NT2/D1 (cell line): ENCODE results near the gene MTM1.

ENCODE experiments used
- DNase-seq: peaks from one replicate; pipeline ENCODE4 v3.0.0-alpha.2; 2011; ENCODE audit warnings: low read depth, low spot score
- H3K27me3 ChIP-seq: 2 replicates; pipeline ENCODE4 v1.6.0; 2011; ENCODE audit warnings: mild to moderate bottlenecking; ENCODE audit not compliant: insufficient read length, insufficient read depth
- H3K36me3 ChIP-seq: 2 replicates; pipeline ENCODE4 v1.6.1; 2011; ENCODE audit warnings: mild to moderate bottlenecking, low read length, mixed read lengths; ENCODE audit not compliant: insufficient read depth, insufficient read length
- H3K4me1 ChIP-seq: 2 replicates; pipeline ENCODE4 v1.5.1; 2011; ENCODE audit not compliant: insufficient read depth, insufficient read length
- H3K4me3 ChIP-seq: 2 replicates; pipeline ENCODE4 v1.5.1; 2011; ENCODE audit warnings: low read depth; ENCODE audit not compliant: insufficient read length
- H3K9ac ChIP-seq: 2 replicates; pipeline ENCODE4 v1.6.0; 2011; ENCODE audit warnings: low read depth; ENCODE audit not compliant: insufficient read length
- H3K9me3 ChIP-seq: 2 replicates; pipeline ENCODE4 v1.5.1; 2011; ENCODE audit warnings: mild to moderate bottlenecking, low read length; ENCODE audit not compliant: insufficient read depth
- SUZ12 ChIP-seq: IDR thresholded peaks from 2 replicates; pipeline ENCODE4 v1.6.1; 2011; ENCODE audit not compliant: insufficient read length, insufficient read depth; ENCODE audit errors: extremely low read depth
- YY1 ChIP-seq: IDR thresholded peaks from 2 replicates; pipeline ENCODE4 v1.6.1; 2011; ENCODE audit not compliant: insufficient read length, insufficient read depth
- ZNF274 ChIP-seq: IDR thresholded peaks from 2 replicates; pipeline ENCODE4 v1.6.1; 2011; ENCODE audit warnings: mild to moderate bottlenecking, low read depth, low read length

Gene MTM1

GRCh38 chrX:150610446-150610845 lies 42.0 kb downstream of the MTM1 start:
- DNase-seq: no peak
- H3K36me3 ChIP-seq: peaks cover 3% of the 10 kb centered on the region
- H3K4me3 ChIP-seq: no peak overlapping the region
- no peaks in the 10 kb centered on the region for H3K9me3 ChIP-seq
- TF ChIP-seq ZNF274: no peak
- TF ChIP-seq SUZ12: no peak
- no peak for TF ChIP-seq YY1
- H3K9ac ChIP-seq: no peak overlapping the region
- no peaks in the 10 kb centered on the region for H3K4me1 ChIP-seq
- H3K27me3 ChIP-seq: no peaks in the 10 kb centered on the region

GRCh38 chrX:150615356-150615755 lies 46.9 kb downstream of the MTM1 start:
- H3K9ac ChIP-seq: no peak overlapping the region
- TF ChIP-seq ZNF274: no peak
- DNase-seq: no peak
- no peak overlapping the region for H3K4me3 ChIP-seq
- peaks cover 7% of the 10 kb centered on the region for H3K36me3 ChIP-seq
- no peaks in the 10 kb centered on the region for H3K27me3 ChIP-seq
- no peaks in the 10 kb centered on the region for H3K9me3 ChIP-seq
- no peaks in the 10 kb centered on the region for H3K4me1 ChIP-seq

DNA sequence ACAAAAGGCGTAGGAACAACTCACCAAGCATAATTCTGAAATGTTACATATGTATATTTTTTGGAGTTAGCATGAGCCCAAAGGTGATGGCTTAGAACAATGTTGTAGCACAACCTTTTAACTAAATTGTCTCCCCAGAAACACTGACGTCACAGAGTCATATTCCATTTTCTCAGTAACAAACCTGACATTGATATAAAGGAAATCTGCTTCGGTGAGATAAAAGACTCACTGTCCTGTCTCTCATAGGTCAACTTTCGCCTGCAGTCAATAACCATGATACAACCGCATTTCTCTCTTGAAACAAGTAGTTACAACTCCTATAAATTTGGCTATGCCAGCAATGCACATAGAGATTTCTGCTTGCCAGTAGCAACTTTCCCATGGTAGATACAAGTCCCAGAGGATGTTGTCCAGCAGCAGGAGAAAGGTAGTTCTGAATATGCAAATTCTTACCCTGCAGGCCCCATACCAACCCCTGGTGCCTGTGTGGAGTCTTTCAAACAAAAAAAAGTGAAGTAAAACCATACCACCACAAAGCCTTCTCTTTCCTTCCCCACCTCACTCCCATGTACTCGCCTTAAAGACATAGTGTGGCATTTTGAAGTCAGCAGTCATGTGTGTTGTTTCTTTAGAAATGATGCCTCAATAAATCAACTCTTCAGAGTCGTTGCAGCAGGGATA lies 47.9 kb downstream of the MTM1 start:
- H3K4me1 ChIP-seq: no peaks in the 10 kb centered on the region
- no peaks in the 10 kb centered on the region for H3K9me3 ChIP-seq
- TF ChIP-seq ZNF274 (no peak), YY1 (no peak), SUZ12 (no peak)
- no peaks in the 10 kb centered on the region for H3K27me3 ChIP-seq
- H3K4me3 ChIP-seq: no peak overlapping the region
- DNase-seq: no peak
- H3K36me3 ChIP-seq: peaks cover 10% of the 10 kb centered on the region
- H3K9ac ChIP-seq: no peak overlapping the region

GRCh38 chrX:150616863-150617198 lies 48.4 kb downstream of the MTM1 start:
- peaks cover 6% of the 10 kb centered on the region for H3K36me3 ChIP-seq
- H3K27me3 ChIP-seq: no peaks in the 10 kb centered on the region
- H3K9ac ChIP-seq: no peak overlapping the region
- H3K4me3 ChIP-seq: no peak overlapping the region
- no peaks in the 10 kb centered on the region for H3K9me3 ChIP-seq
- TF ChIP-seq ZNF274 (no peak), SUZ12 (no peak), YY1 (no peak)
- no peak for DNase-seq
- H3K4me1 ChIP-seq: no peaks in the 10 kb centered on the region

DNA sequence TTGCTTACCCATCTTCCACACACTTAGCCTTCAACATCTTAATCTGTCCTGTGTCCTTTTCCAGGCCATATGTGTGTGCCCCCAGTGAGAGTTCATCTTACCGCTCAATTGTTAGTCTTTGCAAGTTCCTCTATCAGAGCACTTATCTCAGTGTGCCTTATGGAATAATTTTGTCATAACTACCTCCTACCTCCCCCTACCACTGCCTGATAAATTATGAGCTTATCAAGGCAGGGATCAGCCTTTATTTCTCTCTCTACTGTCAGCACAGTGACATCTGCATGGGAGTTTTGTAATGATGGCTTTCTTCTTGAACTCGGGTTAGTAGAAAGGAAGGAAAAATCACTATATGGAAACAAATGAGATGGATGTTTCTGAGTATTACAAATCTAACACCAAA lies 53.2 kb downstream of the MTM1 start:
- Histone ChIP-seq H3K27me3 (no peaks in the 10 kb centered on the region), H3K36me3 (peaks cover 6% of the 10 kb centered on the region), H3K4me3 (no peak overlapping the region), H3K9ac (no peak overlapping the region), H3K9me3 (no peaks in the 10 kb centered on the region), H3K4me1 (no peaks in the 10 kb centered on the region)
- TF ChIP-seq SUZ12: no peak
- TF ChIP-seq YY1: no peak
- no peak for TF ChIP-seq ZNF274
- no peak for DNase-seq

DNA sequence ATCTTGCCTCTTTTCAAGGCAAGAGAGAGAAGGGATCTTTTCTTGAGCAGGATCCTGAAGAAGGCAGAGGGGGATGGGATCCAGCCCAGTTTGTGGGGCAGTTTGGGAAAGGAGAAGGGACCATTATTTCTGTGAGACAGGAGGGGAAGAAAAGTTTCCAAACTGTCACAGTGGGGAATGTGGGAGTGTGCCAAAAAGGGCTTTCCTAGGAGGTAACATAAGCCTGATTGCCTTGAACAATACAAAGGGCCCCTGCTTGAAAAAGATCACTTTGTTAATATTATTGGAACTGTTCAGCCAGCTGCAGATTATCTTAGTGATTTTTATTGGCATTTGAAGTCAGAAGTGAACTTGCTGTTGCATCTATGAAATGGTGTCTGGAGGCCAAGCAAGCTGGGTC lies 55.2 kb downstream of the MTM1 start:
- Histone ChIP-seq H3K27me3 (no peaks in the 10 kb centered on the region), H3K4me1 (no peaks in the 10 kb centered on the region), H3K4me3 (no peak overlapping the region), H3K9ac (no peak overlapping the region), H3K36me3 (peaks cover 6% of the 10 kb centered on the region), H3K9me3 (no peaks in the 10 kb centered on the region)
- DNase-seq: no peak
- TF ChIP-seq YY1 (no peak), SUZ12 (no peak), ZNF274 (no peak)

- Histone ChIP-seq H3K9ac (no peak overlapping the region), H3K4me1 (no peaks in the 10 kb centered on the region), H3K9me3 (no peaks in the 10 kb centered on the region), H3K27me3 (no peaks in the 10 kb centered on the region), H3K36me3 (peaks cover 6% of the 10 kb centered on the region), H3K4me3 (no peak overlapping the region)
- no peak for TF ChIP-seq ZNF274
- TF ChIP-seq SUZ12: no peak
- TF ChIP-seq YY1: no peak
- DNase-seq: no peak
Measured at GRCh38 chrX:150625097-150625496, 56.7 kb downstream of the MTM1 start.

DNA sequence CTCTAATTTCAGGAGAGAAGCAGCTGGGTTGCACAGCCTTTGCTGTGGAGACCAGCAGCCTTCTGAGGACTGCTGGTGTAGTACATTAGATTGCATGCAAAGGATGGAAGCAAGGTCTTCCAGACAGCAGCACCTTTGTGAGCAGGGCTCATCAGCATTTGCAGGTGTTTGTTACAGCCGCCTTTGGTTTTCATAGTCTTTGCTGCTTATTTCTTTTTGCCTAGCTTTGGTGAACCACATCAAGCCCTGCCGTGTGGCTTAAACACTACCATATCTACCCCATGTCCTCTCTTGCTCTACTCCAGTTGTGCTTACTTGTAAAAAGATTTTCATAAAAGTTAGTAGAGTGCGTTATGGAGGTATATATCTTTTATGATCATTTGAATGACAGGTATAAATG lies 57.5 kb downstream of the MTM1 start:
- DNase-seq: no peak
- no peaks in the 10 kb centered on the region for H3K9me3 ChIP-seq
- H3K9ac ChIP-seq: no peak overlapping the region
- no peaks in the 10 kb centered on the region for H3K4me1 ChIP-seq
- H3K36me3 ChIP-seq: peaks cover 5% of the 10 kb centered on the region
- H3K27me3 ChIP-seq: no peaks in the 10 kb centered on the region
- H3K4me3 ChIP-seq: no peak overlapping the region
- TF ChIP-seq ZNF274: no peak
- TF ChIP-seq SUZ12: no peak
- TF ChIP-seq YY1: no peak
